Panc1 (cell line): ENCODE results near the gene CNKSR3. TPM values are rescaled to one million over a fixed set of nuclear protein-coding genes. Genes with fewer than 3 reads are reported as not detected.

Experiments used
- ATAC-seq: fragments of 200-7000 bp; cut with Tn5 transposase; 2 replicates; pipeline ENCODE4 v1.9.1; 2020; ENCODE audit warnings: mild to moderate bottlenecking, moderate library complexity
- BruUV-seq: library from RNA; stranded (reverse); fragments of 400-500 nt; replicated peaks from 2 replicates; lab custom pipeline; 2021; lab: Mats Ljungman, UMichigan
- CTCF ChIA-PET: fragments of 300-600 bp; sonication (Branson Sonifier 250); formaldehyde crosslinking; loops from one replicate; lab custom pipeline; 2022; ENCODE audit warnings: antibody characterized with exemption; lab: Charles Lee
- POLR2A ChIA-PET: fragments of 300-600 bp; sonication (Branson Sonifier 250); formaldehyde crosslinking; loops from one replicate; lab custom pipeline; 2022; ENCODE audit warnings: antibody characterized with exemption; lab: Charles Lee
- DNase-seq: peaks from one replicate; pipeline ENCODE4 v3.0.0-alpha.2; 2010; ENCODE audit warnings: low read depth, low spot score
- H3K27ac ChIP-seq: 2 replicates; pipeline ENCODE4 v1.5.1; 2011; ENCODE audit warnings: mild to moderate bottlenecking, low read length, inconsistent platforms
- H3K27me3 ChIP-seq: fragments of 200-500 bp; sonication (Bioruptor generic); 2 replicates; pipeline ENCODE4 v1.6.0; 2014; ENCODE audit warnings: low read length, inconsistent platforms; ENCODE audit not compliant: control insufficient read depth, insufficient read depth
- H3K36me3 ChIP-seq: fragments of 200-500 bp; sonication (Bioruptor generic); 2 replicates; pipeline ENCODE4 v1.5.1; 2014; ENCODE audit warnings: inconsistent platforms, mild to moderate bottlenecking, low read length, moderate library complexity; ENCODE audit not compliant: control insufficient read depth, insufficient read depth
- H3K4me1 ChIP-seq: 2 replicates; pipeline ENCODE4 v1.5.1; 2011; ENCODE audit warnings: inconsistent platforms, mild to moderate bottlenecking, low read length, moderate library complexity; ENCODE audit not compliant: control insufficient read depth, insufficient read depth
- H3K4me3 ChIP-seq, 2 experiments: 2 replicates each; pipeline ENCODE4 v1.5.1; 2011 to 2012; ENCODE audit warnings: low read depth in 2 of 2, low read length in 2 of 2, mild to moderate bottlenecking in 2 of 2, inconsistent platforms in 1 of 2, moderate library complexity in 1 of 2
- H3K9me3 ChIP-seq: fragments of 200-500 bp; sonication (Bioruptor generic); 2 replicates; pipeline ENCODE4 v1.5.1; 2014; ENCODE audit warnings: low read depth, mild to moderate bottlenecking, inconsistent platforms, low read length, moderate library complexity; ENCODE audit not compliant: control insufficient read depth, insufficient read depth
- CTCF ChIP-seq: fragments of 450-650 bp; IDR thresholded peaks from 2 replicates; pipeline ENCODE4 v1.5.1; 2017; ENCODE audit warnings: mild to moderate bottlenecking
- POLR2AphosphoS5 ChIP-seq: IDR thresholded peaks from 2 replicates; pipeline ENCODE4 v1.6.1; 2012; ENCODE audit warnings: mild to moderate bottlenecking, low read depth, low read length, moderate library complexity
- REST ChIP-seq, 2 experiments: IDR thresholded peaks; 2 replicates each; pipeline ENCODE4 v1.6.1; 2011 to 2012; ENCODE audit warnings: low read depth in 2 of 2, control low read depth in 1 of 2, low read length in 1 of 2, mild to moderate bottlenecking in 1 of 2, moderate library complexity in 1 of 2; ENCODE audit not compliant: insufficient read depth in 1 of 2
- SIN3A ChIP-seq: IDR thresholded peaks from 2 replicates; pipeline ENCODE4 v1.6.1; 2012; ENCODE audit warnings: low read depth, mild to moderate bottlenecking, low read length, moderate library complexity, borderline replicate concordance; ENCODE audit not compliant: insufficient read depth
- TCF7L2 ChIP-seq: IDR thresholded peaks from 2 replicates; pipeline ENCODE4 v1.6.1; 2011; ENCODE audit warnings: mild to moderate bottlenecking, low read depth, low read length, inconsistent platforms
- in situ Hi-C: cut with HindIII; loops from 2 replicates; pipeline ENCODE4 v1.10.0; 2016; ENCODE audit warnings: low sequenced_read_pairs, low pct_unique_long_range_greater_than_20kb
- intact Hi-C: fragments of 100-400 bp; cut with micrococcal nuclease; formaldehyde crosslinking; loops from one replicate; pipeline ENCODE4 v1.10.0; 2022; ENCODE audit not compliant: unreplicated experiment
- total RNA-seq: library from RNA; stranded (reverse); gene quantifications from one replicate; pipeline ENCODE4 v1.2.1, GENCODE V29; 2021; ENCODE audit not compliant: unreplicated experiment

Gene CNKSR3
- total RNA-seq, 1 experiment from 2014 or later, result 18.2 TPM

- Histone ChIP-seq H3K27ac (peak overlapping the region; percentile 12; the same call in 1 of the 2 replicates), H3K4me1 (peaks cover 7% of the 10 kb centered on the region), H3K27me3 (no peaks in the 10 kb centered on the region), H3K9me3 (no peaks in the 10 kb centered on the region), H3K4me3 (no peak overlapping the region), H3K36me3 (no peaks in the 10 kb centered on the region)
- intact Hi-C loops, result no loop called here
- ChIA-PET CTCF (no interaction called here), POLR2A (no interaction called here)
- DNase-seq (no peak), ATAC-seq (no peak)
- BruUV-seq, result no TSS peak
- in situ Hi-C loops, result no loop called here
- TF ChIP-seq CTCF (no peak), POLR2AphosphoS5 (no peak), SIN3A (no peak)
Observed at GRCh38 chr6:154445417-154445816, 65.1 kb downstream of the CNKSR3 start.

- POLR2A ChIA-PET, result no interaction called here
- no peaks in the 10 kb centered on the region; the same call in 1 of the 2 replicates for H3K4me1 ChIP-seq
- CTCF ChIA-PET, result no interaction called here
- no peak overlapping the region for H3K4me3 ChIP-seq
- intact Hi-C loops, result no loop called here
- H3K27me3 ChIP-seq, result no peaks in the 10 kb centered on the region
- H3K36me3 ChIP-seq, result no peaks in the 10 kb centered on the region
- H3K27ac ChIP-seq, result no peak overlapping the region
- H3K9me3 ChIP-seq, result no peaks in the 10 kb centered on the region
- in situ Hi-C loops, result no loop called here
- no TSS peak for BruUV-seq
- TF ChIP-seq POLR2AphosphoS5, result no peak
- ATAC-seq, result no peak
- no peak for DNase-seq
Observed at GRCh38 chr6:154441995-154442310, 68.5 kb downstream of the CNKSR3 start.

- BruUV-seq, result no TSS peak
- POLR2A ChIA-PET, result no interaction called here
- CTCF ChIA-PET, result no interaction called here
Observed at GRCh38 chr6:154440422-154441043, 70.0 kb downstream of the CNKSR3 start.

More at GRCh38 chr6:154440422-154441043, 70.0 kb downstream of the CNKSR3 start:
- no peaks in the 10 kb centered on the region for H3K36me3 ChIP-seq
- intact Hi-C loops, result no loop called here
- TF ChIP-seq SIN3A, result no peak
- no peak for TF ChIP-seq TCF7L2
- no peak for TF ChIP-seq REST (IDR thresholded peaks at IDR 0.05; ENCODE audit: insufficient read depth in 1 of 2, low read depth in 2 of 2, low read length in 1 of 2)
- no peak for TF ChIP-seq POLR2AphosphoS5
- TF ChIP-seq CTCF, result no peak
- DNase-seq (no peak), ATAC-seq (no peak)
- in situ Hi-C loops, result no loop called here
- no peaks in the 10 kb centered on the region for H3K4me1 ChIP-seq
- no peak overlapping the region for H3K27ac ChIP-seq
- H3K9me3 ChIP-seq, result no peaks in the 10 kb centered on the region
- H3K4me3 ChIP-seq, result no peak overlapping the region
- no peaks in the 10 kb centered on the region for H3K27me3 ChIP-seq
